K562 (cell line): Measurements from ENCODE around the gene XIRP2.

ENCODE experiments used
- ARID3B ChIP-seq: fragments of 250-450 bp; sonication (Bioruptor Pico); IDR thresholded peaks from 2 replicates; pipeline ENCODE4 v1.4.0; 2020; ENCODE audit warnings: borderline replicate concordance
- EZH2 ChIP-seq: IDR thresholded peaks from 2 replicates; pipeline ENCODE4 v1.6.1; 2012; ENCODE audit warnings: low read depth, mild to moderate bottlenecking, inconsistent platforms, low read length, borderline replicate concordance
- MEF2A ChIP-seq: IDR thresholded peaks from 2 replicates; pipeline ENCODE4 v1.6.1; 2011; ENCODE audit warnings: low read depth, mild to moderate bottlenecking, low read length, moderate library complexity; ENCODE audit not compliant: control insufficient read depth
- NFYB ChIP-seq: IDR thresholded peaks from 2 replicates; pipeline ENCODE4 v1.6.1; 2011; ENCODE audit warnings: mild to moderate bottlenecking, moderate library complexity; ENCODE audit not compliant: insufficient read length; ENCODE audit errors: extremely low read depth
- POLR2H ChIP-seq: IDR thresholded peaks from 2 replicates; pipeline ENCODE4 v1.6.1; 2016; ENCODE audit warnings: missing genetic modification characterization, low read depth, mild to moderate bottlenecking, control low read depth, missing compliant biosample characterization, moderate library complexity
- RNF2 ChIP-seq: sonication (generic); IDR thresholded peaks from 2 replicates; pipeline ENCODE4 v1.6.1; 2016
- SOX6 ChIP-seq: fragments of 450-650 bp; IDR thresholded peaks from 2 replicates; pipeline ENCODE4 v1.6.1; 2014; ENCODE audit warnings: mild to moderate bottlenecking
- ZBTB7A ChIP-seq: IDR thresholded peaks from 2 replicates; pipeline ENCODE4 v1.6.1; 2011; ENCODE audit warnings: low read depth, mild to moderate bottlenecking, low read length, moderate library complexity, borderline replicate concordance; ENCODE audit not compliant: control insufficient read depth

DNA sequence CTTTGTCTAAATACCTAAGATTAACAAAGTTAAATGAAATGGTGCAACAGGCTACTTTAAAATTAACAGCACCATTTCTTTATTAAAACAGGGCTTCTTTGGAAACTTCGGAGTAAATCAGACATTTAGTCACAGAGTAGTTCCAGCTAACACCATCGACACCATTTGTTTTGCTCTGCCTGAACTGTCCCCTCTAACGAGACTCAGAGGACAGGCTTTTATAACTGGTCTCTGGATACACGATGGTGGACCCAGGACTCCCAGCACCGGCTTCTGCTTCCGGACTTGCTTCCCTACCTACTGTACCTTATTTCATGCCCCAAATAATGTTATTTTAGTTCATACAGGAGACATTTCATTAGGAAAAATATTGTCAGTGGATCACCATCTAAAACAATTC, 252.1 kb downstream of the XIRP2 start:
- TF ChIP-seq MEF2A (no peak), ARID3B (no peak), EZH2 (no peak), ZBTB7A (no peak), NFYB (no peak), SOX6 (no peak), POLR2H (tag) (no peak), RNF2 (no peak)
